NB4 (cell line): ENCODE data around the gene DRICH1.

Experiments
- DNase-seq: peaks from one replicate; pipeline ENCODE4 v3.0.0; 2010; ENCODE audit warnings: low read depth
- H3K4me3 ChIP-seq: one replicate; pipeline ENCODE4 v1.5.1; 2011; ENCODE audit warnings: mild to moderate bottlenecking, low read depth, low read length, moderate library complexity
- CTCF ChIP-seq: IDR thresholded peaks from one replicate; pipeline ENCODE4 v1.5.1; 2012; ENCODE audit warnings: low read depth, low read length
- MAX ChIP-seq: IDR thresholded peaks from 2 replicates; pipeline ENCODE4 v1.6.1; 2011; ENCODE audit warnings: low read depth, low read length
- MYC ChIP-seq: IDR thresholded peaks from 2 replicates; pipeline ENCODE4 v1.6.1; 2011; ENCODE audit warnings: low read depth, low read length
- POLR2A ChIP-seq: IDR thresholded peaks from 2 replicates; pipeline ENCODE4 v1.6.1; 2011; ENCODE audit warnings: mild to moderate bottlenecking; ENCODE audit not compliant: insufficient read length; ENCODE audit errors: extremely low read depth

Gene DRICH1

GRCh38 chr22:23591201-23591791, 40.8 kb downstream of the DRICH1 start:
- peak; percentile 73 for DNase-seq
- no peak for TF ChIP-seq MYC
- TF ChIP-seq CTCF = peak; percentile 89
- H3K4me3 ChIP-seq = no peak overlapping the region

GRCh38 chr22:23583836-23584235, 48.3 kb downstream of the DRICH1 start:
- DNase-seq = no peak
- no peak overlapping the region for H3K4me3 ChIP-seq
- no peak for TF ChIP-seq MAX
- no peak for TF ChIP-seq CTCF
- no peak for TF ChIP-seq MYC
- TF ChIP-seq POLR2A = no peak

GRCh38 chr22:23583153-23583552, 49.0 kb downstream of the DRICH1 start:
- no peak for DNase-seq
- no peak overlapping the region for H3K4me3 ChIP-seq
- no peak for TF ChIP-seq MAX
- TF ChIP-seq MYC = no peak
- TF ChIP-seq POLR2A = no peak
- no peak for TF ChIP-seq CTCF

- no peak for TF ChIP-seq POLR2A
- no peak for DNase-seq
- H3K4me3 ChIP-seq = no peak overlapping the region
These were observed 50.9 kb downstream of the DRICH1 start for GRCh38 chr22:23581260-23581650.

GRCh38 chr22:23580576-23581259, 51.4 kb downstream of the DRICH1 start:
- TF ChIP-seq POLR2A = no peak
- DNase-seq = peak; percentile 47

GRCh38 chr22:23579870-23580575, 52.1 kb downstream of the DRICH1 start, which contains the start of gene IGLL1:
IGLL1 (minus strand) TSS chr22:23580290; CDS start chr22:23580190, 100 bp downstream.
- TF ChIP-seq POLR2A = no peak
- no peak for TF ChIP-seq CTCF
- TF ChIP-seq MYC = no peak
- H3K4me3 ChIP-seq = no peak within 1 kb of the TSS
- DNase-seq = peak; percentile 35

More at GRCh38 chr22:23580576-23581259, 51.4 kb downstream of the DRICH1 start:
- H3K4me3 ChIP-seq = no peak overlapping the region

- TF ChIP-seq POLR2A (no peak), MYC (no peak), CTCF (no peak)
- no peak for DNase-seq
- no peak overlapping the region for H3K4me3 ChIP-seq
These were observed 52.8 kb downstream of the DRICH1 start for GRCh38 chr22:23579280-23579679.
